HepG2 (cell line): Measurements from ENCODE around the gene HBA1. TPM values are rescaled to one million over a fixed set of nuclear protein-coding genes. Genes with fewer than 3 reads are reported as not detected.

Source experiments
- GPN1 ChIP-seq: sonication (generic); formaldehyde crosslinking; IDR thresholded peaks from 2 replicates; pipeline ENCODE4 v1.5.1; 2020; ENCODE audit warnings: missing genetic modification reagents, borderline replicate concordance
- HMG20A ChIP-seq: IDR thresholded peaks from 2 replicates; pipeline ENCODE4 v1.6.1; 2016; ENCODE audit warnings: borderline replicate concordance
- HMGA1 ChIP-seq: sonication (generic); formaldehyde crosslinking; conservative IDR thresholded peaks from 2 replicates; pipeline ENCODE4 v1.4.0; 2020; ENCODE audit warnings: missing genetic modification reagents
- HOMEZ ChIP-seq: IDR thresholded peaks from 2 replicates; pipeline ENCODE4 v1.6.1; 2016; ENCODE audit warnings: low read depth
- HOXA9 ChIP-seq: sonication (generic); formaldehyde crosslinking; IDR thresholded peaks from 2 replicates; pipeline ENCODE4 v1.8.1; 2022; ENCODE audit warnings: missing genetic modification reagents, mild to moderate bottlenecking, moderate library complexity, borderline replicate concordance
- JDP2 ChIP-seq: sonication (generic); formaldehyde crosslinking; IDR thresholded peaks from 2 replicates; pipeline ENCODE4 v1.8.1; 2022; ENCODE audit warnings: missing genetic modification reagents, borderline replicate concordance
- JUNB ChIP-seq: sonication (generic); formaldehyde crosslinking; IDR thresholded peaks from 2 replicates; pipeline ENCODE4 v1.8.0; 2022; ENCODE audit warnings: missing genetic modification reagents, mild to moderate bottlenecking, borderline replicate concordance
- MED13 ChIP-seq: sonication (generic); formaldehyde crosslinking; IDR thresholded peaks from 2 replicates; pipeline ENCODE4 v1.5.0; 2020; ENCODE audit warnings: missing genetic modification reagents
- PHF21A ChIP-seq: sonication (generic); formaldehyde crosslinking; IDR thresholded peaks from 2 replicates; pipeline ENCODE4 v1.5.0; 2020; ENCODE audit warnings: mild to moderate bottlenecking, missing genetic modification reagents
- RXRA ChIP-seq: sonication (generic); formaldehyde crosslinking; IDR thresholded peaks from 2 replicates; pipeline ENCODE4 v1.5.1; 2020; ENCODE audit warnings: missing genetic modification reagents
- ZBTB42 ChIP-seq: sonication (generic); formaldehyde crosslinking; IDR thresholded peaks from 2 replicates; pipeline ENCODE4 v1.5.0; 2020; ENCODE audit warnings: mild to moderate bottlenecking, missing genetic modification reagents
- ZNF225 ChIP-seq: sonication (generic); formaldehyde crosslinking; IDR thresholded peaks from 2 replicates; pipeline ENCODE4 v1.4.0; 2020; ENCODE audit warnings: mild to moderate bottlenecking, missing genetic modification reagents
- ZNF230 ChIP-seq: sonication (generic); formaldehyde crosslinking; IDR thresholded peaks from 2 replicates; pipeline ENCODE4 v1.4.0; 2020; ENCODE audit warnings: mild to moderate bottlenecking, missing genetic modification reagents
- ZNF468 ChIP-seq: sonication (generic); formaldehyde crosslinking; IDR thresholded peaks from 2 replicates; pipeline ENCODE4 v1.8.0; 2022; ENCODE audit warnings: mild to moderate bottlenecking, moderate library complexity, missing genetic modification reagents
- ZNF543 ChIP-seq: sonication (generic); formaldehyde crosslinking; IDR thresholded peaks from 2 replicates; pipeline ENCODE4 v1.4.0; 2020; ENCODE audit warnings: mild to moderate bottlenecking, missing genetic modification reagents
- ZNF556 ChIP-seq: sonication (generic); formaldehyde crosslinking; IDR thresholded peaks from 2 replicates; pipeline ENCODE4 v1.4.0; 2020; ENCODE audit warnings: mild to moderate bottlenecking, missing genetic modification reagents, borderline replicate concordance
- ZNF572 ChIP-seq: sonication (generic); formaldehyde crosslinking; IDR thresholded peaks from 2 replicates; pipeline ENCODE4 v1.5.1; 2020; ENCODE audit warnings: mild to moderate bottlenecking, missing genetic modification reagents
- ZNF7 ChIP-seq: IDR thresholded peaks from 2 replicates; pipeline ENCODE4 v1.6.1; 2016; ENCODE audit warnings: missing biosample characterization, missing genetic modification reagents
- ZNF800 ChIP-seq: sonication (generic); formaldehyde crosslinking; IDR thresholded peaks from 2 replicates; pipeline ENCODE4 v1.4.0; 2020; ENCODE audit warnings: missing genetic modification reagents
- ZNF839 ChIP-seq: sonication (generic); formaldehyde crosslinking; IDR thresholded peaks from 2 replicates; pipeline ENCODE4 v1.4.0; 2020; ENCODE audit warnings: missing genetic modification reagents, mild to moderate bottlenecking, borderline replicate concordance
- ZNF878 ChIP-seq: sonication (generic); formaldehyde crosslinking; IDR thresholded peaks from 2 replicates; pipeline ENCODE4 v1.8.1; 2023; ENCODE audit warnings: mild to moderate bottlenecking, missing genetic modification reagents, moderate library complexity
- polyA plus RNA-seq, 8 experiments: library from polyadenylated mRNA; depleted of rRNA in 3 of 8; stranded (reverse) in 7 of 8; unstranded in 1 of 8; fragments of >200 nt; fragmentation: Illumina TruSeq in 4 of 8; extraction: Trizol in 4 of 8; gene quantifications; 2 replicates each; pipeline versions ENCODE4 v1.2.1 to v1.2.3, GENCODE V29; 2011 to 2016; ENCODE audit warnings: low read depth in 4 of 8, missing spikeins in 1 of 8, mixed read lengths in 1 of 8; ENCODE audit not compliant: insufficient read depth in 1 of 8
- total RNA-seq, 5 experiments: library from RNA; depleted of rRNA; stranded (reverse); fragments of >200 nt; fragmentation: Illumina TruSeq; extraction: Trizol; gene quantifications; 2 replicates each; pipeline ENCODE4 v1.2.3, GENCODE V29; 2016; ENCODE audit warnings: low read depth in 1 of 5
- TF ChIP-seq, protein P1 (sequence below): sonication (generic); formaldehyde crosslinking; IDR thresholded peaks from 2 replicates; pipeline ENCODE4 v1.9.0; 2021; ENCODE audit warnings: missing genetic modification reagents, mild to moderate bottlenecking, borderline replicate concordance
- TF ChIP-seq, protein P2 (sequence below): sonication (generic); formaldehyde crosslinking; conservative IDR thresholded peaks from 2 replicates; pipeline ENCODE4 v1.4.0; 2020; ENCODE audit warnings: missing genetic modification reagents

HBA1 gene
- total and polyA plus RNA-seq, 2 of the 13 experiments (the other 11 are each of a cell fraction or from before 2014, with no cell fraction given), result 0.59 TPM; not detected in 1

DNA sequence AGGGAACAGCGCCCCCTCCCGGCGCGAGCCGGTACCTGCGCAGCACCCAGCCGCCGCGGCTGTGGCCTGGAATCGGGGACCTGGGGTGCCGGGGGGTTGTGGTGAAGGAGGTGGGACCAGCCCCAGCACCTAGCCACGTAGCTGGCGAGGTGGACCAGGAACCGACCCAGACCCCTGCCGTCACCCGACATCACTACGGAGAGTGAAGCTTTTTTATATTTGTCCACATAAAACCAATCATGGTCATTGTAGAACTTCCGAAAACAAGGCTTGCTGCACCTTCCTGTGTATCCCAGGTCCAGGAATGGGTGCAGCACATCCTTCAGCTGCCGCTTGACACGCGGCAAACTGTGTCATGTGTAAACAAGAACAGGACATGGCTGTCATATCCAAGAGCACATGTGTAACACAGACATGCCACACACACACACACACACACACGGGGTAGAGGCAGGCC, 5.1 kb downstream of the HBA1 start (continued):
- TF ChIP-seq ZNF543 (CRISPR knock-in tag) (no peak), ZNF800 (CRISPR knock-in tag) (no peak), ZBTB42 (CRISPR knock-in tag) (no peak), ZNF556 (CRISPR knock-in tag) (0 out of 2 replicates have a peak, but pooled peaks have one; percentile 7), JUNB (no peak), ZNF839 (no peak), GPN1 (no peak), HMG20A (0 out of 2 replicates have a peak, but pooled peaks have one; percentile 7), ZNF225 (no peak), HOXA9 (CRISPR knock-in tag) (no peak), ZNF230 (0 out of 2 replicates have a peak, but pooled peaks have one; percentile 7), JDP2 (CRISPR knock-in tag) (no peak), ZNF572 (peak; percentile 56; the same call in 1 of the 2 replicates), ZNF7 (no peak), ZNF468 (no peak), ZNF878 (CRISPR knock-in tag) (no peak), RXRA (CRISPR knock-in tag) (no peak), HOMEZ (CRISPR knock-in tag) (no peak), HMGA1 (CRISPR knock-in tag) (no peak), PHF21A (no peak), MED13 (CRISPR knock-in tag) (0 out of 2 replicates have a peak, but pooled peaks have one; percentile 0)
- TF ChIP-seq, protein P1, sequence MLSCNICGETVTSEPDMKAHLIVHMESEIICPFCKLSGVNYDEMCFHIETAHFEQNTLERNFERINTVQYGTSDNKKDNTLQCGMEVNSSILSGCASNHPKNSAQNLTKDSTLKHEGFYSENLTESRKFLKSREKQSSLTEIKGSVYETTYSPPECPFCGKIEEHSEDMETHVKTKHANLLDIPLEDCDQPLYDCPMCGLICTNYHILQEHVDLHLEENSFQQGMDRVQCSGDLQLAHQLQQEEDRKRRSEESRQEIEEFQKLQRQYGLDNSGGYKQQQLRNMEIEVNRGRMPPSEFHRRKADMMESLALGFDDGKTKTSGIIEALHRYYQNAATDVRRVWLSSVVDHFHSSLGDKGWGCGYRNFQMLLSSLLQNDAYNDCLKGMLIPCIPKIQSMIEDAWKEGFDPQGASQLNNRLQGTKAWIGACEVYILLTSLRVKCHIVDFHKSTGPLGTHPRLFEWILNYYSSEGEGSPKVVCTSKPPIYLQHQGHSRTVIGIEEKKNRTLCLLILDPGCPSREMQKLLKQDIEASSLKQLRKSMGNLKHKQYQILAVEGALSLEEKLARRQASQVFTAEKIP, result no peak
- TF ChIP-seq, protein P2, sequence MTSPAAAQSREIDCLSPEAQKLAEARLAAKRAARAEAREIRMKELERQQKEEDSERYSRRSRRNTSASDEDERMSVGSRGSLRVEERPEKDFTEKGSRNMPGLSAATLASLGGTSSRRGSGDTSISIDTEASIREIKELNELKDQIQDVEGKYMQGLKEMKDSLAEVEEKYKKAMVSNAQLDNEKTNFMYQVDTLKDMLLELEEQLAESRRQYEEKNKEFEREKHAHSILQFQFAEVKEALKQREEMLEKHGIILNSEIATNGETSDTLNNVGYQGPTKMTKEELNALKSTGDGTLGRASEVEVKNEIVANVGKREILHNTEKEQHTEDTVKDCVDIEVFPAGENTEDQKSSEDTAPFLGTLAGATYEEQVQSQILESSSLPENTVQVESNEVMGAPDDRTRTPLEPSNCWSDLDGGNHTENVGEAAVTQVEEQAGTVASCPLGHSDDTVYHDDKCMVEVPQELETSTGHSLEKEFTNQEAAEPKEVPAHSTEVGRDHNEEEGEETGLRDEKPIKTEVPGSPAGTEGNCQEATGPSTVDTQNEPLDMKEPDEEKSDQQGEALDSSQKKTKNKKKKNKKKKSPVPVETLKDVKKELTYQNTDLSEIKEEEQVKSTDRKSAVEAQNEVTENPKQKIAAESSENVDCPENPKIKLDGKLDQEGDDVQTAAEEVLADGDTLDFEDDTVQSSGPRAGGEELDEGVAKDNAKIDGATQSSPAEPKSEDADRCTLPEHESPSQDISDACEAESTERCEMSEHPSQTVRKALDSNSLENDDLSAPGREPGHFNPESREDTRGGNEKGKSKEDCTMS, result no peak
